A204.1 (cell line): ENCODE measurements around the gene ADRA2C.

Experiments used
- FAIRE-seq: peaks from 2 replicates; lab custom pipeline; 2012; peaks lifted over from hg19 to GRCh38; lab: Jason Lieb, UNC

ADRA2C gene

DNA sequence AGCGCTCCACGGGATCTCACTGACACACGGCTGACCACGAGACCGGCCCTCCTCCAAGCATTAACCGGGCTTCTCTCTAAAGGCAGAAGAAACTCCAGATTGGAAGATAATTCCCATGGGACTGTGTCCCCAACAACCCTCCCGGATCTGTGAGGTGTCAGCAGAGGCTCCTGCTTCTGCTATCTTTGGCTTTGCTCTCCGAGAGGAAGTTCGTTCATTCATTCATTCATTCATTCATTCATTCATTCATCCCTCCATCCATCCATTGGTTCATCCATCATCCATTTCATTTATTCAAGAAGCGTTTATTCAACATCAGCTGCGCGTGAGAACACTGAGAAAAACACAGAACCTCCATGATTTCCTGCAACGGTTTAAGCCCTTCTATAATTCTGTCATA is 11.5 kb downstream of the ADRA2C start:
- no peak for FAIRE-seq

DNA sequence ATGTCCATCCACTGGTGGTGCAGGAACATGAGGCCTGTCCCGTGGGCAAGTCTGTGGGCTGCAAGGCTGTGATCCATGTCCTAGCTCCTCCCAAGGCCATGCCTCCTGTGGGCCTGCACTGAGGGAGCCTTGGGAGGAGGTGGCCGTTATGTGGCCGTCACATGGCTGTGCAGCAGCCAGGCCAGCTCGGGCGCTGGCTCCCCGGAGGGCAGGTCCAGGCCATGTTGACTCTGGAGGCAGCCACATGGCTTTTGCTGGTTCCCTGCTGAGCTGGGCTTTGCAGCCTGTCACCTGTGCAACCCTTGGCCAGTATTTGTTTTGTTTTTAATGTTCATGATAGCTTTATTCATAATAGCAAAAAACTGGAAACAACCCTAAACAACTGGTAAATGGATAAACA is 13.3 kb downstream of the ADRA2C start:
- no peak for FAIRE-seq

DNA sequence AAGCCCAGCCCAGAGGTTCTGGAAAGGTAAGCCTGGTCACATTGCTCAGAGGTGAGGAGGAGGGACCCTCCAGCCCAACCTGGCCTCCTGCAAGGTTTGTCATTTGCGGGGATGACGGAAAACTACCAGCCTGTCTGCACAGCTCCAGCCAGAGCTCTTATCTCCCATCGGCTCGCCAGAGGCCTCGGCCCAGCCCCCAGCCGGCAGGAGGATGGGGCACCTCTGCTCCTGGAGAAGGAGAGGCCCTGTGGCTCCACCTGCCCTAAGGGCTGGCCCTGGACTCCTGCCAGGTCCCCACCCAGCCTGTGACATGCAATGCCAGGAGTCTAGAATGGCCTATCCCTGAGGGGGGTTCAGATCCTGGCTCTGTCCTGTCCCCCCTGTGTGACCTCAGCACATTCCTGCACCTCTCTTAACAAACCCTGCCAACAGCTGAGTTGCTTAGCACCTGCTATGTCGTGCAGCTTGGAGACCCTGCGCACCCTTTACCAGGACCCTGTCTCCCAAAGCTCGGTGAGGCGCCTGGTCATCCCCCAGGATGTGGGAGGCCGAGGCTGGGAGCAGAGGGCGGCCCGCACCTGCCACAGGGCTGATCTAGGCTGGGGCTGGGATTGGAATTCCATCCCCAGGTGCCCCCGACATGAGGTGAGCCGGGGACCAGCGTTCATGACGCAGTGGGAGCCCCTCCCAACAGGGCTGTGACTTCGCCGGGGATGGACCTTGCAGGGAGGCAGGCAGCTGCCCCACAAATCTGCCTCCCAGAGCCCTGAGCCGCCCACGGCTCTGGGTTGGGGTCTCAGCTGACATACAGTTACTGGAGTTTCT is 14.4 kb downstream of the ADRA2C start:
- no peak for FAIRE-seq

DNA sequence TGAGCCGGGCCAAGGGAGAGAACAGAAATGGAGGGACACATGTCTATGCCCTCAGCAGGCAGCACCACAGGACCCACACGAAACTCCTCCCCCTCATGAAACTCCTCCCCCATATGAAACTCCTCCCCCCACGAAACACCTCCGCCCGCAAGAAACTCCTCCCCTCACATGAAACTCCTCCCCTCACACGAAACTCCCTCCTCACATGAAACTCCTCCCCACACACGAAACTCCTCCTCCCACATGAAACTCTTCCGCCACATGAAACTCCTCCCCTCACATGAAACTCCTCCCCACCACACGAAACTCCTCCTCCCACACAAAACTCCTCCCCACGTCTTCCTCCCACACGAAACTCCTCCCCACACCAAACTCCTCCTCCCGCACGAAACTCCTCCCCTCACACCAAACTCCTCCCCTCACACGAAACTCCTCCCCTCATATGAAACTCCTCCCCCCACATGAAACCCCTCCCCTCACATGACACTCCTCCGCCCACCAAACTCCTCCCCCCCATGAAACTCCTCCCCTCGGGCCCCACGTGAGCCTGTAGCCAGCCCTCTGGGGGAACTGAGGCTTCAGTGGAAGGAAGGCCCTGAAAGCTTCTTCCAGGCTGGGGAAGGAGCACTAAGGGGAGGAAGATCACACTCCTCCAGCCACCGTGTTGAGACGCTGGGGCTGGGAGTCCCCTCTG is 15.2 kb downstream of the ADRA2C start:
- FAIRE-seq: no peak

DNA sequence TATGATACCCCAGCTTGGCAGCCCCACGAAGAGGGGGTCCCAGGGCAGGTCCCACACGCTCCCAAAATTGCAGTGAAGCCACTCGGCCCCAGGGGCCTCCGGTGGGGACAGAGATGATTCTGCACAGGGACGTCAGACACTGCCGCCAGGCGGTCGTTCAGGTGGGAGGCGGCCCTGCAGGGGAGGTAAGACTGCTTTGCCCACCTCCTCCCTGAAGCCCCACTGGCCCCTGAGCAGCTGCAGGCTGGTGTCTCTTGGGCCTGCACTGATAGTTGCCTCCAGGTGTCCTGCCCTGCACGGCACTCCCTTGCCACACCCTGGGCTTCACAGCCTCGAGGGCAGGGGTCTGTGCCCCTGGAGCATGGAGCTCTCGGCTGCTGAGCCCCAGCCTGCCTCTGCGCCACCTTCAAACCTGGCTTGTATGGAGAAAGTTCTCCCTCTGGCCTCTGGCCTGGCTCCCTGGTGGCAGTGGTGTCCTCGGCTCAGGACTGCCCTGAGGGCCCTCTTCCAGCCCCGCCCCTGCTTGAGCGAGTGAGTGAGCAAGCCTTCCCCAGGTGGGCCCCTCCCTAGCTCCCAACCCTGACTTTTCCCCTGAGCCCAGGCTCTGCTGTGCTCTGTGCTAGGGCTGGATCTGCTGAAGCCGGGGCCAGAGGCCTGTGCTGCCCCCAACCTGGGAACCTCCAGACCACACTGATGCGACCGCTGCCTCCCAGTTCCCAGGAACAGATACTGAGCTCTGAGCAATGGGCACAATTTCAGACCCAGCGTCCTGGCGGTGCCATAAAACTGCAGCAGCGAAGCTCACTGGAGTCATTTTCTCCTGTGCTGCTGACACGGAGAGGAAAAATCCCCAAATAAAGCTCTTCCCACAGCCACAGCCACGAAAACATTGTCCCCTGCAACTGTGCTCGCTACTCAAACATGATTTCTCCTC is 16.1 kb downstream of the ADRA2C start:
- no peak for FAIRE-seq

DNA sequence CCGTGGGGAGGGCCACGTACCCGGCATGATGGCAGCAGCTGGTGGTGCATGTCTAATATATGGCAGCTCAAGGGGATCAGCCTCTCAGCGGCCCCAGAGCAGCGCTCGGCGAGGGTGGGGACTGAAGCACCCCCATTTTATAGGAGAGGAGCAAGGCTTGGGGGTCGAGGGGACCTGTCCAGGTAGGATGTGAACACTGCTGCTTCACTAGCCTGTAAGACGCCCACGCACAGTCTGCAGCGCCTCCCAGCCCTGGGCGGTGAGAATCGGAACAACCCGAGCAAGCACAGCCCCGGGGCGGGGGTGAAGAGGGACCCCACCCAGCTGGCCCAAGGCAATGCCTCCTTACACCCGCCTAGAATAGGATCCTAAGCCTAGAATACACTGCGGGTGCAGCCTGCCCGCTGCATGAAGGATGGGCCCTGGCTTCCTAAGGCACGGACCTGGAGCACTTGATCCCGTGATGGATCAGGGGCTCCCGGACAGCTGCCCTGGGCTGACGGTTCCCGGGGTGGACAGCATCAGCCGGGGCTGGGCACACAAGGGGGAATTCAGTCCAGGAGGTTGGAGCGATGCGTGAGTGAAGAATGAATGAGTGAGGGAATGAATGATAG is 17.6 kb downstream of the ADRA2C start:
- FAIRE-seq: no peak

DNA sequence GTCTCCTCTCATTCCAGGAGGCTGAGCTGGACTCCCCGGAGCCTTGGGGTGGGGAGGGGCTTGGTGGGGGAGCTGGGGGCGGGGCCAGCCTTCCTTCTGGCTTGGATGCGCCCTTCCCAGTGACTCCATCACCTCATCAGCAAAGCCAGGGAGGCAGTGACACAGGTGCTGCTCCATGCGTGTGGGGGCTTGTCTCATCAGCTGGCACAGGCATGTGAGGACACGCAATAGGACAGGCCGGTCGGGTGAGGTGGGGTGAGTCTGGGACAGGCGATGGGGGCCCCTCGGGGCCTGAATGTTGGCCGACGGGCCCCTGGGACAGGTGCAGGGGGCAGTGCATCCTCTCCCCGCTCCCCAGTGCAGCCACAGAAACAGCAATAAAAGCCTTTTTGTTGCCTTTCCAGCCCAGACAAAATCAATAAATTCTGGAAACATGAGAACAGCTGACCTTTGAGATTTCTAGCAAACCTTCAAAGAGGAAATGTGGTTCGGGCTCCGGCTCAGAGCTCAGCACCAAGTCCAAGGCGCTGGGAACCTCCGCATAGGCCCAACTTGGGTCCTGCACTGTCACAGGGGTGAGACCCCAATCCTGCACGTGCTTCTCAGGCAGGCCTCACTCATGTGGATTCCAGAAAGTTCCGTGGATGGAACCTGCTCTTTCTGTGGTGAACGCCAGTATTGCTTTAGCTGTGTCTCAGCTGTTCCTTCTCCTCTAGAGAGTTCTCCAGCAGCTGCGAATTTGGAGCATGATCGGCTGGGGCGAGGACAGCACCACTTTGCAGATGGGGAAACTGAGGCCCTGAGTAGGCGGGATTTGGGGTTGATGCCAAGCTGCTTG is 18.5 kb downstream of the ADRA2C start:
- FAIRE-seq: no peak

DNA sequence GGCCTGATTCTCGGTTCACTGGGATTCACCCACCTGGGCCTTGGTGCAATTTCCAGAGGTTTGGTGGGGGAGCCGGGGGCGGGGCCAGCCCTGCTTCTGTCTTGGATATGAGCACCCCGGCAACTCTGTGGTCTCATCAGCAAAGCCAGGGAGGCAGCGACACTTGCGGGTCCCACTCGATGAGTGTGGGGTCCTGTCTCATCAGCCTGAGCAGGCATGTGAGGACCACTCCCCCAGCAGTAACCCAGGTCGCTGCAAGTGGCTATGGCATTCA is 19.0 kb downstream of the ADRA2C start:
- FAIRE-seq: no peak

DNA sequence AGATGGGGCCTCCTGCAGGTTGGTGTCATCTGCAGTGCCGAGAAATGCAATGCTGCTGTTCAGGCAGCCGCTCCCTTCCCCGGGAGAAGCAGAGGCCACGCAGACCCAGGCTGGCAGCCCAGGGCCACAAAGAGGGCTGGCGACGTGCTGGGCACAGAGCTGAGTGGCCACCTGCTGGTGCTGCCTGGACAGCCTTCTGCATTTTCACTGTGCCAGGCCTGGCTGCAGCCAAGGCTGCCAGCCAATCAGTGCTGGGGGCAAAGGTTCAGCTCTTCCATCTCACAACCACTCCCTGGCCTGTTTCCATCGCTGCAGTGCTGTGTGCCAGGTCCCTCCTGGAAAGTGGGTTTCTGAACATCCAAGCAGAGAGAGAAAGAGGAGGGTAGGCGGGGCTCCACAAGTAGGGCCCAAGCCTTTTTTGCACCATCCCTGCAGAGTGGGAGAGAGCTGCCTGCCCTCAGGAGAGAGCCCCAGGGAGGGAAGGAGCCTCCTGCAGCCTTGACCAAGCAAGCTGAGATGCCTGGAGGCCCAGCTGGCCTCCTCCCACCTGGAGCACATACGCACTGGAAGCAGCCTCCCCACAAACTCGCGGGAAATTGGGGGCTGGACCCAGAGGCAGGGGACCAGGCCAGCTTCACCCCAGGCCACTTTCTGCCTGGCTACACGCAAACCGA is 20.1 kb downstream of the ADRA2C start:
- FAIRE-seq: no peak

DNA sequence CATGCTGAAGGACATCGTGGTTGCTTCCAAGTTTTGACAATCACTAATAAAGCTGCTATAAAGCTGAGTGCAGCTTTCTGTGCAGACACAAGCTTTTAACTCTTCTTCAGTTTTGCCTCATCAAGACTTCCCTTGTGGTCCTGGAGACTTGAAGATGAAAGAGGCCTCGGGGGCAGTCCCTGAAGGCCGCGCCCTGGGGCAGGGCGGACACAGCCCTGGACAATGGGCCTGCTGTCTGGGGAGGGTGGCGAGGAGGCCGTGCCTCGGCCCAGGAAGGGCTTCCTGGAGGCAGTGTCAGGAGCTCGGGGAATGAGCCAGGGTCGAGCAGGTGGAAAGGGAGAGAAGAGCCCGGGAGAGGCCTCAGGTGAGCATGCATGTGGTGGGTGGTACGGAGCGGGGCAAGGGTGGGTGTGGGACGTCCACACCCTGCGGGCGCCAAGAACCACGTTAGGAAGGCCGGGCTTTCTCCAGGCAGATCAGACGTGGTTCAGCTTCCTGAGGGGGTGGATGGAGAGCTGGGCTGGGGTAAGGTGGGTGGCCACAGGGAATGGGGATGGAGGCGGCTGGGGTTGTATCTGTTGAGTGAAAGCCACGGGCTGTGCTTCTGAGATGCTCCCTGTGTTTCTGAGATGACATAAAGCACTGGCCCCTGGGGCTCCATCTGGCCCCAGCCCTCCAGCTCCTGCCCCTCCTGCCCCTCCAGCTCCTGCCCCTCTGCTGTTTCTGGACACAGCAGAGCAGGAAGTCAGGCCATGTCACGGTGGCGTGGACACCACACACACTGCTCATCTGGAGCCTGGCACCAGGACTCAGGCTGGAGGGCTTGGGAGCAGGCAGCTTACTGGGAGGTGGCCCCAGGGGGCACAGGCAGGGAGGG is 21.5 kb downstream of the ADRA2C start:
- FAIRE-seq: no peak

DNA sequence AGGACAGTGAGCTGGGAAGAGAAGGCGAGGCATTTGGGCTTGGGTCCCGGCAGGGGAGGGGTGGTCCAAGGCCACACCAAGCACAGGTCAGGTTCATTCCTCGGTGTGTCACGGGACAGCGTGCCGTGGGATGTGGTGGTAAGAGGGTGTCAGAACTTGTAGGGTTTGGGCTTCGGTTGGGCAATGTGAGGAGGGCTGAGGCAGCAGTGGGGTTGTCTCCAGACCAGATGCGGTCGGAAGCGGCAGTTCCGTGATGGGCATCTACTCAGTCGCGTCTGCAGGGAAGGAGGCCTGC is 22.1 kb downstream of the ADRA2C start:
- FAIRE-seq: no peak

DNA sequence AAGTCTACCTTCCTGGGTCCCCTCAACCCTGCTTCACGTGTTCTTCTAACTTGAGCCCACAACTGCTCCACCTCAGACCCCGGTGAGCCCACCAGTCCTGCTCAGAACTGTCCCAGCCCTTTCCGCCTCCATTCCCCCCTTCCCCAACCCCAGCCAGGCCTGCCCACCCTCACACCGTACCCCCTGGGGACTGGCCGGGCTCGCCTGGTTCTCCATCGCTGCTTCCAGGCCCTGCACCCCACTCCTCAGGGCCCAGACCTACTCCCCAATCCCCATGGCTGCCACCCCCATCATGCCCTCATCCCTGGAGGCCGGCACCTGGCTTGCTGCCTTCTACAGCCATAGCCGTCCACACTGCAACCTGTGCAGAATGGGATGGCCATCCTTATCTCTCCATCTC is 23.4 kb downstream of the ADRA2C start:
- no peak for FAIRE-seq

DNA sequence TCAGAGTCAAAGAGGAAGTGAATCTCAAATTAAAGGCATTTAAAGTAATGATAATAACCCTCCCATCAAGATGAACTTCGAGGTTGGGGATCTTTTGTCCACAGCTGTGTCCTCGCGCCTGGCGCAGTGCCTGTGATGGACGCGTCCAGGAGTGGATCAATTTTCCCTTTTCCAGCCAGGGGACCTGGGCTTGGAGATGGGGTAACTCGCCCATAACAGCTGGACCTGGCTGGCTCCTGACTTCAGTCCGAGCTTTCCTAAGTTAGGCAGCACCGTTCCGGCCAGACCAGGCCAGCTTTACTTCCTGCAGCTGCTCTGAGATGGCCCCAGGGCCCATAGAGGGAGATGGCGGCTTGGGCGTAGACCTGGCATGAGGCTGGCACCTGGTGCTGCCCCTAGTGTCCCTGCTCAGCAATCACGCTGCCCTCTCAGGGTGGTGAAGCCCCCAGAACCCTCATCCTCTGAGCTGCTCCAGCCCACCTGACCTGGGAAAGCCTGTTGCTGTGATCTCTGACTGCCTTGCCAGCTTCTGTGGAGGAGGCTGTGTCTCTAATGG is 23.9 kb downstream of the ADRA2C start:
- FAIRE-seq: no peak

DNA sequence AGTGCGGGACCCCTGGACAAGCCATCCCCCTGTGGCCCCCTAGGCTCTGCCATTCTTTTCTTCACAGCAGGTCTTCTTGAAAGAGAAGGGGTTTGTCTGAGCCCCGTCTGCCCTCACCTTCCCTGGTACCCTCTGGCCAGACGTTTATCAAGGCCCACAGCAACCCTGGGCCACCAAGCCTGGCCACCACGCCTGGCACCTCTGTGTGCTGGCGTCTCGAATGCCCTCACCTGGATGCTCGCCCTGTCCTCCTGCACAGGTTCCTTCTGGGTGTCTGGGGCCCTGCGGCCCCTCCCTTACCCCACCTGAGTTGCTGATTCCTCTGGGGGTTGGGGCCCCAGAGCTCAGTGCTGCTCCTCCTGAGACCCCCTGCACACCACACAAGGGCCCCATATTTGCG is 25.1 kb downstream of the ADRA2C start:
- no peak for FAIRE-seq

DNA sequence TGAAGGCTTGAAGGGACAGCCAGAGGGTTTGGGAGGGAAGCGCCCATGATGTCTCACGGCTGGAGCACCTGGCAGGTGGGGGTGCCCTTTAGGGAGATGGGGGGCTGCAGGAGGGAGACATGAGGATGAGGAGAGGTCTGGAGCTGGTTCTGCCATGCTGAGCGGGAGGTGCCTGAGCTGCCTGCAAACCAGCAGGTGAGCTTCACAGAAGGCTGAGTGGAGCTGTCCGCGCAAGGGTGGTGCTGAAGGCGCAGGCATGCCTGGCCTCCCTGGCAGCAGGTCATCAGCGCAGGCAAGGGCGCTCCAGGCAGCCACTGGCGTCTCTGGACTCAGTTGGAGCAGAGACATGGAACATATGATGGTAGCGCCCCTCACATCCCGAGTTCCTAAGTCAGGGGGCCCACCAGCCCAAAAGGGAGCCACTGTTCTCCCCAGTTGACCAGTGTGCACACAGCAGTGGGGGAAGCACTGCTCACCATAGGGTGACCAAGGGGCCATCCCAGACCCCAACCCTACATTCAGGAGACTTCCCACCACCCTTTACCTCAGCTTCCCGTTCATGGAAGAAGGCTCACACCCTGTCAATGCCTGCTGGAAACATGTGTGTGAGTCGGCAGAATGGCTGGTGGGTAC is 25.8 kb downstream of the ADRA2C start:
- no peak for FAIRE-seq

DNA sequence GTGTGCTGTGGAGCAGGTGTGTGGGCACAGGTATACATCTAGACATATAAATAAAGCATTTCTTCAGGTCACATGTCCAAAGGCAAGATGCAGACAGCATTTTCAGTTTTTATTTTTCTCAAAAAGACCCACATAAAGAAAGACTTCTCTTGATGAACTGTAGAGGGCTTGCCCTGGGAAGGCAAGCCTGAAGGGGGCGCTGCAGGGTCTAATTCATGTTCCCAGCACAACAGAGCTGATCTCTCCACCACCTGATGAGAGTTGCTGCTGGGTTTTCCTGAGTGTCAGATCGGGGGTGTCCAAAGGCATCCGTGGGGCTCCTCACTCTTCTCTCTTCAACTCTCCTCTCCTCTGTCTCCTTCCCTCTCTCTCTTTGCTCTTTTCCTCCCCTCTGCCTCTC is 26.6 kb downstream of the ADRA2C start:
- no peak for FAIRE-seq

DNA sequence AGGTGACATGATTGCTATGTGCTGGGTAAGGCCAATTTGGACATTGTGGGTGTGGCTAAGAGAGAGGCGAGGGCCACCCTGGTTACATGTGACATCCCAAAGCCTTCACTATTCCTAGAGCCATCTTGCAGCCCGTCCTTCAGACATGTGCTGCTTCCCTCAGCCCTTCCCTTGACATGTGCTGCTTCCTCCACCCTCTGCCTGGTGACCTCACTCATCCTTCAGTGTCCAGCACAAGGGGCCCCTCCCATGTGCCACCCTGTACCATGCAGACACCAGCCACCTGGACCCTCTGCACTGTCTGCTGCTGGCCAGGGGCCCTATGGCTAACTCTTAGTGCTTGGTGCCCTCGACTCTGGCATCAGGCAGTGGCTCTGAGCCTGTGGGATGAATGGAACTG is 27.4 kb downstream of the ADRA2C start:
- no peak for FAIRE-seq

DNA sequence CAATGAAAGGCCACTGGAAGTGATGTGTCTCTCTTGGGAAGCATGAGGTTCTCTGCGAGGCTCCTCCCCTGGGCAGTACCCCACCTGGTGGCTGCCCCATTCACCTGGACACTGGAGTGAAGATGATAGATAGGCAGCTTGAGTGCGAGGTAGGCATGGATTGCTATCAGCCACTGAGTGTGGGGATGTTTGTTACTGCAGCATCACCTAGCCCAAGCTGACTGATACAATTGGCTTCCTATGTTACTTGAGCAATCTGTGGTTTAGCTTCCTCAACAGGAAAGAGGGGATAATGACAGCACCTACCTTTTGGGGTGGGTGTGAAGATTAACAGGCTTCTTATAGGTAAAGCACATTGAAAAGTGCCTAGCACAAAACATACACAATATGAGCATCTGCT is 30.8 kb downstream of the ADRA2C start:
- FAIRE-seq: no peak
